ENCODE data around the gene GRIA4.

The GRIA4 gene

GRCh38 chr11:105609832-105610781 is at the start of gene GRIA4:
Gene GRIA4, plus strand, starts transcription at chr11:105610073. Its CDS starts 925 bp downstream, at chr11:105610998.
- DNase-seq (ENCODE audit: low read depth, low spot score), result no peak

- no peak for DNase-seq (ENCODE audit: low read depth, low spot score)
Measured at GRCh38 chr11:105573091-105573490, 36.8 kb upstream of the GRIA4 start.

GRCh38 chr11:105574974-105575373 is 34.9 kb upstream of the GRIA4 start:
- no peak for DNase-seq (ENCODE audit: low read depth, low spot score)

GRCh38 chr11:105577641-105578040 is 32.2 kb upstream of the GRIA4 start:
- DNase-seq (ENCODE audit: low read depth, low spot score), result no peak

- no peak for DNase-seq (ENCODE audit: low read depth, low spot score)
Measured at GRCh38 chr11:105579111-105579510, 30.8 kb upstream of the GRIA4 start.

- DNase-seq (ENCODE audit: low read depth, low spot score), result no peak
Measured at GRCh38 chr11:105582497-105582896, 27.4 kb upstream of the GRIA4 start.

- DNase-seq (ENCODE audit: low read depth, low spot score), result no peak
Measured at GRCh38 chr11:105588001-105588400, 21.9 kb upstream of the GRIA4 start.

- DNase-seq (ENCODE audit: low read depth, low spot score), result no peak
Measured at GRCh38 chr11:105589346-105589745, 20.5 kb upstream of the GRIA4 start.

- DNase-seq (ENCODE audit: low read depth, low spot score), result no peak
Measured at GRCh38 chr11:105592035-105592434, 17.8 kb upstream of the GRIA4 start.

- no peak for DNase-seq (ENCODE audit: low read depth, low spot score)
Measured at GRCh38 chr11:105598371-105598770, 11.5 kb upstream of the GRIA4 start.

GRCh38 chr11:105603156-105603555 is 6.7 kb upstream of the GRIA4 start:
- no peak for DNase-seq (ENCODE audit: low read depth, low spot score)

GRCh38 chr11:105609341-105609781 is 512 bp upstream of the GRIA4 start:
- no peak for DNase-seq (ENCODE audit: low read depth, low spot score)

- DNase-seq (ENCODE audit: low read depth, low spot score), result no peak
Measured at GRCh38 chr11:105610871-105611571, 1.1 kb downstream of the GRIA4 start.

- DNase-seq (ENCODE audit: low read depth, low spot score), result no peak
Measured at GRCh38 chr11:105611572-105612441, 1.9 kb downstream of the GRIA4 start.

- DNase-seq (ENCODE audit: low read depth, low spot score), result no peak
Measured at GRCh38 chr11:105612771-105613170, 2.9 kb downstream of the GRIA4 start.

GRCh38 chr11:105613183-105613582 is 3.3 kb downstream of the GRIA4 start:
- DNase-seq (ENCODE audit: low read depth, low spot score), result no peak

- no peak for DNase-seq (ENCODE audit: low read depth, low spot score)
Measured at GRCh38 chr11:105618343-105618955, 8.6 kb downstream of the GRIA4 start.

GRCh38 chr11:105619556-105619955 is 9.7 kb downstream of the GRIA4 start:
- no peak for DNase-seq (ENCODE audit: low read depth, low spot score)

- no peak for DNase-seq (ENCODE audit: low read depth, low spot score)
Measured at GRCh38 chr11:105622016-105622415, 12.1 kb downstream of the GRIA4 start.

GRCh38 chr11:105632316-105632715 is 22.4 kb downstream of the GRIA4 start:
- DNase-seq (ENCODE audit: low read depth, low spot score), result no peak

- no peak for DNase-seq (ENCODE audit: low read depth, low spot score)
Measured at GRCh38 chr11:105635466-105635865, 25.6 kb downstream of the GRIA4 start.

All from activated naive CD8-positive, alpha-beta T cell treated with anti-CD3 and anti-CD28 coated beads, Interleukin-2, amount 50 U/mL, for 16 hours (primary cell).